ENCODE results near the gene MAGEA1.

DNA sequence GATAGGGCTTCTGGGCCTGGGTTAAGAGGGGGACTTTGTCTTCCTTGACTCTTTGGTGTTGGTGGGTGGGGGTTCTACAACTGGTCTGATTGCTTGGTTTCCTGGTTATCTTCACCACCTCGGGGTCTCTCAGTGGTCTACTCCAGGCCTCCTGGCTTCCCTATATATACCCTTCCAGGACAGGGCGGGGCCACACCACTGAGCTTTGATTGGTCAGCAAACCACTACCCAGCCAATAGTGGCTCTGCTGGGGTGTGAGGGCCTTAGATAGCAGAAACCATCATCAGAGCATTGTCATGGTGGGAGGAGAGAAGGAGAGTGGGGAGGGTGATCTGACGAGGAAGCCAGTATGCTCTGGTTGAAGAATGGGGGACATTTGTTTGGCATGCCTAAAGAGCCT, 14.4 kb upstream of the MAGEA1 start:
- TF ChIP-seq EZH2 (IDR thresholded peaks at IDR 0.05; ENCODE audit: insufficient read depth, low read length) = no peak
- no peak for TF ChIP-seq CTCF (IDR thresholded peaks at IDR 0.05; ENCODE audit: insufficient read depth, low read depth, low read length)

Data from astrocyte (in vitro differentiated cells and primary cell).